Measurements from ENCODE around the gene PLXNA4. TPM values are rescaled to one million over a fixed set of nuclear protein-coding genes. Genes with fewer than 3 reads are reported as not detected.

The PLXNA4 gene
- total RNA-seq, 2 donors from 2014 or later = 12.2 to 27.7 TPM

- H3K4me1 ChIP-seq (ENCODE audit: control insufficient read depth in 1 of 2, low read depth in 2 of 2) = no peaks in the 10 kb centered on the region
- no peak for DNase-seq (ENCODE audit: low spot score)
- peaks cover 10% of the 10 kb centered on the region for H3K36me3 ChIP-seq
- H3K4me3 ChIP-seq = no peak overlapping the region
- no peaks in the 10 kb centered on the region for H3K27me3 ChIP-seq (replicated peaks; ENCODE audit: insufficient read depth)
- TF ChIP-seq, protein P1, sequence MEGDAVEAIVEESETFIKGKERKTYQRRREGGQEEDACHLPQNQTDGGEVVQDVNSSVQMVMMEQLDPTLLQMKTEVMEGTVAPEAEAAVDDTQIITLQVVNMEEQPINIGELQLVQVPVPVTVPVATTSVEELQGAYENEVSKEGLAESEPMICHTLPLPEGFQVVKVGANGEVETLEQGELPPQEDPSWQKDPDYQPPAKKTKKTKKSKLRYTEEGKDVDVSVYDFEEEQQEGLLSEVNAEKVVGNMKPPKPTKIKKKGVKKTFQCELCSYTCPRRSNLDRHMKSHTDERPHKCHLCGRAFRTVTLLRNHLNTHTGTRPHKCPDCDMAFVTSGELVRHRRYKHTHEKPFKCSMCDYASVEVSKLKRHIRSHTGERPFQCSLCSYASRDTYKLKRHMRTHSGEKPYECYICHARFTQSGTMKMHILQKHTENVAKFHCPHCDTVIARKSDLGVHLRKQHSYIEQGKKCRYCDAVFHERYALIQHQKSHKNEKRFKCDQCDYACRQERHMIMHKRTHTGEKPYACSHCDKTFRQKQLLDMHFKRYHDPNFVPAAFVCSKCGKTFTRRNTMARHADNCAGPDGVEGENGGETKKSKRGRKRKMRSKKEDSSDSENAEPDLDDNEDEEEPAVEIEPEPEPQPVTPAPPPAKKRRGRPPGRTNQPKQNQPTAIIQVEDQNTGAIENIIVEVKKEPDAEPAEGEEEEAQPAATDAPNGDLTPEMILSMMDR (IDR thresholded peaks at IDR 0.05) = no peak
- H3K27ac ChIP-seq = no peak overlapping the region
- no peaks in the 10 kb centered on the region for H3K9me3 ChIP-seq
- no peak for ATAC-seq (ENCODE audit: insufficient number of reproducible peaks, low FRiP score, low read depth)
Measured at GRCh38 chr7:132206594-132206993, 369.7 kb downstream of the PLXNA4 start.

DNA sequence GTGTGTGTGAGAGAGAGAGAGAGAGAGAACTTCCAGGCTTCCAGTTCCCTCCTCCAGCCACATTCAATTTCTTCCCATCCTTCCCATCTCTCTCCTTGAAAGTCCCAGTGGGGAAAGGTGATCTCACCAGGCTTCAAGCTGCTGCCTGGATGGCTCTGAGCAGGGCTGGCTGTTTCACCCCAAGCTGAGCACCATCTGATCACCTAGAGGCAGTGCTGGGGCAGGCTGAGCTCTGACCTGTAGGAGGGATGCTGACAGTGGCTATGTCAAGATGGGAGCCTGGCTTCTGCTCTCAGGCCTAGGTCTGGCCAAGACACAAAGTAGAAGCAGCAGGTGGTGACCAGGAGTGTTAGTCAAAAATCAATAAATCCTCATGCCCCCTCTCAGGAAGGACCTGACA, 370.8 kb downstream of the PLXNA4 start:
- no peaks in the 10 kb centered on the region for H3K9me3 ChIP-seq
- ATAC-seq (ENCODE audit: insufficient number of reproducible peaks, low FRiP score, low read depth) (no peak), DNase-seq (ENCODE audit: low spot score) (no peak)
- no peak overlapping the region for H3K27ac ChIP-seq
- TF ChIP-seq, protein P1 (IDR thresholded peaks at IDR 0.05) = no peak
- H3K27me3 ChIP-seq (replicated peaks; ENCODE audit: insufficient read depth) = no peaks in the 10 kb centered on the region
- no peak overlapping the region for H3K4me3 ChIP-seq
- no peaks in the 10 kb centered on the region for H3K4me1 ChIP-seq (ENCODE audit: control insufficient read depth in 1 of 2, low read depth in 2 of 2)
- H3K36me3 ChIP-seq = peaks cover 10% of the 10 kb centered on the region

DNA sequence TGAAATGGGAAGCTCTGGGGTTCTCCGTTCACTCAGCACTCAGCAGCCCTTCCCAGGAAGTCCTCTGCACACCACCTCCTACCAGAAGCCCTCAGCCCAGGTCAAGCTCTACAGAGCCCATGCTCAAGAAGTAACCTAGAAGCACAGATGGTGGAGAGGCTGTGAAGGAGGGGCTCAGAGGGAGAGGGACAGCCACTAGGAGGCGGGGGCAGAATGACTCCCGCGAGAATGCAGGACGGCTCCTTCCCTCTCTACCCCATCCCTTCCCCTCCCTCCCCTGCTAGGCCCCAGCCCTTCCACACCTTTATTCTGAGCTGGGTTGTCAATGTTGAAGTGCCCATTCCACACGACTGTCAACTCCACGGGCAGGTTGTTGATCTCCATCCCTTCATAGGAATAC, 373.2 kb downstream of the PLXNA4 start:
- ATAC-seq (ENCODE audit: insufficient number of reproducible peaks, low FRiP score, low read depth) (no peak), DNase-seq (ENCODE audit: low spot score) (no peak)
- no peaks in the 10 kb centered on the region for H3K9me3 ChIP-seq
- TF ChIP-seq, protein P1 (IDR thresholded peaks at IDR 0.05) = no peak
- no peak overlapping the region for H3K27ac ChIP-seq
- no peaks in the 10 kb centered on the region for H3K27me3 ChIP-seq (replicated peaks; ENCODE audit: insufficient read depth)
- no peak overlapping the region for H3K4me3 ChIP-seq
- H3K36me3 ChIP-seq = no peaks in the 10 kb centered on the region
- no peaks in the 10 kb centered on the region for H3K4me1 ChIP-seq (ENCODE audit: control insufficient read depth in 1 of 2, low read depth in 2 of 2)

GRCh38 chr7:132202541-132202940, 373.7 kb downstream of the PLXNA4 start:
- no peak for DNase-seq (ENCODE audit: low spot score)
- TF ChIP-seq, protein P1 (IDR thresholded peaks at IDR 0.05) = no peak
- Histone ChIP-seq H3K4me3 (no peak overlapping the region), H3K27ac (no peak overlapping the region), H3K27me3 (replicated peaks; ENCODE audit: insufficient read depth) (no peaks in the 10 kb centered on the region), H3K4me1 (ENCODE audit: control insufficient read depth in 1 of 2, low read depth in 2 of 2) (no peaks in the 10 kb centered on the region), H3K36me3 (no peaks in the 10 kb centered on the region), H3K9me3 (no peaks in the 10 kb centered on the region)
- no peak for ATAC-seq (ENCODE audit: insufficient number of reproducible peaks, low FRiP score, low read depth)

GRCh38 chr7:132200141-132200540, 376.1 kb downstream of the PLXNA4 start:
- Histone ChIP-seq H3K9me3 (no peaks in the 10 kb centered on the region), H3K27ac (no peak overlapping the region), H3K4me1 (ENCODE audit: control insufficient read depth in 1 of 2, low read depth in 2 of 2) (no peaks in the 10 kb centered on the region), H3K27me3 (replicated peaks; ENCODE audit: insufficient read depth) (no peaks in the 10 kb centered on the region), H3K36me3 (no peaks in the 10 kb centered on the region), H3K4me3 (no peak overlapping the region)
- DNase-seq (ENCODE audit: low spot score) (no peak), ATAC-seq (ENCODE audit: insufficient number of reproducible peaks, low FRiP score, low read depth) (no peak)
- TF ChIP-seq, protein P1 (IDR thresholded peaks at IDR 0.05) = no peak

All from thoracic aorta (tissue), 2 donors.